ENCODE data around the gene GPC3.

DNA sequence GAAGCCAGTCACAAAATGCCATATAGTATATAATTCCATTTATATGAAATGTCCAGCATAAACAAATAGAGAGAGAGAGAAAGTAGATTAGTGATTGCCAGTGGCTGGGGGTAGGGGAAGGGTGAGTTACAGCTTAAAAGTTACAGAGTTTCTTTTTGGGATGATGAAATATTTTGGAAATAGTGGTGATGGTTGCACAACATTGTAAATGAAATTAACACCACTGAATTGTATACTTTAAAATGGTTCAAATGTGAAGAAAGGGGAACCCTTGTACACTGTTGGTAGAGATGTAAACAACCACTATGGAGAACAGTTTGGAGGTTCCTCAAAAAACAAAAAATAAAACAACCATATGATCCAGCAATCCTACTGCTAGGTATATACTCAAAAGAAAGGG lies 439.0 kb downstream of the GPC3 start:
- no peak for TF ChIP-seq ZNF560 (tag by site-specific recombination; IDR thresholded peaks at IDR 0.05; ENCODE audit: borderline replicate concordance)
- no peak for TF ChIP-seq ZNF274 (IDR thresholded peaks at IDR 0.05; ENCODE audit: low read length)
- TF ChIP-seq ZNF274 (tag by site-specific recombination; IDR thresholded peaks at IDR 0.05; ENCODE audit: borderline replicate concordance), result no peak

All from HEK293 (cell line).